K562 (cell line): ENCODE results near the gene CMSS1. TPM values are rescaled to one million over a fixed set of nuclear protein-coding genes. Genes with fewer than 3 reads are reported as not detected.
A peak's percentile ranks its signal among the peaks of the same experiment; 100 is the strongest.

ENCODE experiments used
- ATAC-seq: fragments of 200-7000 bp; cut with Tn5 transposase; 3 replicates; pipeline ENCODE4 v1.9.1; 2020; ENCODE audit warnings: moderate library complexity
- BruUV-seq: library from RNA; stranded (reverse); fragments of 400-500 nt; replicated peaks from 2 replicates; lab custom pipeline; 2021; lab: Mats Ljungman, UMichigan
- CTCF ChIA-PET: fragments of 300-600 bp; formaldehyde crosslinking; extraction: SDS; loops from one replicate; lab custom pipeline; 2021; ENCODE audit warnings: low intra/inter-chr PET ratio; lab: Yijun Ruan, JAX
- POLR2A ChIA-PET: fragments of 300-600, 350-650 bp; sonication (Branson Sonifier 250); formaldehyde crosslinking; extraction: SDS; loops from one replicate; lab custom pipeline; 2021; ENCODE audit warnings: antibody characterized with exemption, inconsistent platforms; lab: Yijun Ruan, JAX
- DNase-seq, 4 experiments: peaks; one replicate each; pipeline versions ENCODE4 v3.0.0 to v3.0.0-alpha.2; 2011 to 2018; ENCODE audit warnings: low spot score in 3 of 4, mixed read lengths in 3 of 4; ENCODE audit errors: extremely low read depth in 1 of 4
- FAIRE-seq: peaks from 2 replicates; lab custom pipeline; 2011; peaks lifted over from hg19 to GRCh38; lab: Jason Lieb, UNC
- H2AFZ ChIP-seq: 2 replicates; pipeline ENCODE4 v1.6.0; 2011; ENCODE audit warnings: low read depth, low read length, control low read depth, inconsistent platforms
- H3K27ac ChIP-seq: fragments of 200-600 bp; 3 replicates; pipeline ENCODE4 v1.8.0; 2011; ENCODE audit warnings: low read depth, mild to moderate bottlenecking, control low read depth, inconsistent platforms, low read length, moderate library complexity, mixed read lengths; ENCODE audit errors: extremely low read depth
- H3K27me3 ChIP-seq, 2 experiments: fragments of 300-600 bp in 1 of 2; 2 replicates in 1 of 2; 3 replicates in 1 of 2; pipeline versions ENCODE4 v1.6.0 to v1.8.0; 2011; ENCODE audit warnings: inconsistent platforms in 2 of 2, low read length in 2 of 2, mild to moderate bottlenecking in 1 of 2, mixed read lengths in 1 of 2, moderate library complexity in 1 of 2; ENCODE audit not compliant: control insufficient read depth in 2 of 2, insufficient read depth in 2 of 2
- H3K36me3 ChIP-seq: fragments of 300-600 bp; 3 replicates; pipeline ENCODE4 v1.8.0; 2011; ENCODE audit warnings: mild to moderate bottlenecking, low read length, inconsistent platforms; ENCODE audit not compliant: control insufficient read depth, insufficient read depth
- H3K4me1 ChIP-seq, 2 experiments: fragments of 200-600 bp in 1 of 2; replicated peaks in 1 of 2; 2 replicates in 1 of 2; 3 replicates in 1 of 2; pipeline versions ENCODE4 v1.5.1 to v1.8.0; 2011; ENCODE audit warnings: inconsistent platforms in 2 of 2, low read length in 2 of 2, mild to moderate bottlenecking in 1 of 2, mixed read lengths in 1 of 2, moderate library complexity in 1 of 2; ENCODE audit not compliant: control insufficient read depth in 2 of 2, insufficient read depth in 2 of 2
- H3K4me2 ChIP-seq: 2 replicates; pipeline ENCODE4 v1.6.1; 2011; ENCODE audit warnings: low read length, control low read depth, inconsistent platforms, mixed read lengths; ENCODE audit not compliant: insufficient read depth
- H3K4me3 ChIP-seq: fragments of 200-600 bp; sonication (generic), shearing (Covaris generic); 2 replicates; pipeline ENCODE4 v1.5.1; 2016; ENCODE audit warnings: control low read depth, inconsistent platforms
- H3K79me2 ChIP-seq: fragments of 200-600 bp; 3 replicates; pipeline ENCODE4 v1.8.0; 2011; ENCODE audit warnings: low read length, inconsistent platforms; ENCODE audit not compliant: control insufficient read depth, insufficient read depth
- H3K9ac ChIP-seq, 2 experiments: 2 replicates each; pipeline versions ENCODE4 v1.6.0 to v1.6.1; 2011; ENCODE audit warnings: low read depth in 2 of 2, low read length in 2 of 2, control low read depth in 1 of 2, inconsistent platforms in 1 of 2, mild to moderate bottlenecking in 1 of 2, mixed read lengths in 1 of 2; ENCODE audit not compliant: insufficient read depth in 1 of 2
- H3K9me1 ChIP-seq: one replicate; pipeline ENCODE4 v1.6.0; 2011; ENCODE audit warnings: inconsistent platforms, mild to moderate bottlenecking, low read length, moderate library complexity; ENCODE audit not compliant: control insufficient read depth, insufficient read depth
- H3K9me3 ChIP-seq: replicated peaks from 2 replicates; pipeline ENCODE4 v1.5.1; 2011; ENCODE audit warnings: low read depth, low read length, inconsistent platforms; ENCODE audit not compliant: control insufficient read depth, insufficient read depth
- H4K20me1 ChIP-seq: replicated peaks from 2 replicates; pipeline ENCODE4 v1.6.1; 2011; ENCODE audit warnings: low read length, inconsistent platforms, mixed read lengths; ENCODE audit not compliant: control insufficient read depth, insufficient read depth
- ATF7 ChIP-seq: fragments of 450-650 bp; IDR thresholded peaks from 2 replicates; pipeline ENCODE4 v1.7.1; 2014; ENCODE audit warnings: mild to moderate bottlenecking, moderate library complexity
- EP400 ChIP-seq: fragments of 450-650 bp; IDR thresholded peaks from 2 replicates; pipeline ENCODE4 v1.6.1; 2017; ENCODE audit warnings: antibody characterized with exemption, mild to moderate bottlenecking, moderate library complexity
- GATA2 ChIP-seq: sonication (generic); formaldehyde crosslinking; IDR thresholded peaks from 2 replicates; pipeline ENCODE4 v1.4.0; 2020; ENCODE audit warnings: mild to moderate bottlenecking, missing genetic modification reagents
- JUND ChIP-seq, 2 experiments: IDR thresholded peaks; 2 replicates in 1 of 2; 3 replicates in 1 of 2; pipeline ENCODE4 v1.6.1; 2011; ENCODE audit warnings: borderline replicate concordance in 2 of 2, low read depth in 2 of 2, low read length in 2 of 2, improper control_type of control experiment in 1 of 2, missing biosample characterization in 1 of 2, missing genetic modification characterization in 1 of 2, missing genetic modification reagents in 1 of 2
- NRF1 ChIP-seq, 2 experiments: fragments of 450-650 bp; IDR thresholded peaks in 1 of 2; conservative IDR thresholded peaks in 1 of 2; 2 replicates each; pipeline ENCODE4 v1.6.1; 2014; ENCODE audit warnings: mild to moderate bottlenecking in 2 of 2
- POLR2A ChIP-seq: fragments of 450-650 bp; conservative IDR thresholded peaks from 2 replicates; pipeline ENCODE4 v1.6.1; 2016
- SPI1 ChIP-seq: IDR thresholded peaks from 2 replicates; pipeline ENCODE4 v1.6.1; 2011; ENCODE audit warnings: low read depth, low read length, control low read depth, borderline replicate concordance
- YBX1 ChIP-seq: fragments of 450-650 bp; IDR thresholded peaks from 2 replicates; pipeline ENCODE4 v1.7.1; 2016; ENCODE audit warnings: mild to moderate bottlenecking
- ZNF217 ChIP-seq: sonication (generic); formaldehyde crosslinking; IDR thresholded peaks from 2 replicates; pipeline ENCODE4 v1.8.0; 2022; ENCODE audit warnings: mild to moderate bottlenecking, missing genetic modification reagents
- ZNF24 ChIP-seq: fragments of 450-650 bp; IDR thresholded peaks from 2 replicates; pipeline ENCODE4 v1.6.1; 2016
- ZNF445 ChIP-seq: fragments of 250-450 bp; sonication (Bioruptor Pico); IDR thresholded peaks from 2 replicates; pipeline ENCODE4 v1.4.0; 2020; ENCODE audit warnings: low read depth, mild to moderate bottlenecking, moderate library complexity
- WGBS: fragments of 100-300 bp; shearing (Covaris generic); methylation state at CpG from one replicate; pipeline ENCODE4 v1.1.6; 2016; ENCODE audit warnings: low coverage, mixed read lengths; ENCODE audit not compliant: insufficient coverage; ENCODE audit errors: missing lambda C conversion rate; 5-methylcytosine and 5-hydroxymethylcytosine counted together
- in situ Hi-C: fragments of 300-500 bp; cut with MboI; formaldehyde crosslinking; loops from 4 replicates; pipeline ENCODE4 v1.15.0; 2018; ENCODE audit warnings: inconsistent platforms, mixed read lengths
- intact Hi-C: fragments of 100-400 bp; cut with micrococcal nuclease; formaldehyde crosslinking; loops from 2 replicates; pipeline ENCODE4 v1.14.2; 2022
- polyA plus RNA-seq, 8 experiments: library from polyadenylated mRNA; depleted of rRNA in 4 of 8; stranded (reverse) in 5 of 8; unstranded in 3 of 8; fragments of >200 nt; fragmentation: Nextera tagmentation in 2 of 8; fragmentation: Illumina TruSeq in 1 of 8; extraction: Ambion mirVana in 2 of 8; extraction: Trizol in 1 of 8; gene quantifications; 2 replicates each; pipeline versions ENCODE4 v1.2.1 to v1.2.3, GENCODE V29; 2011 to 2014; ENCODE audit warnings: inconsistent platforms in 1 of 8, missing spikeins in 1 of 8
- total RNA-seq, 7 experiments: library from RNA; depleted of rRNA in 6 of 7; stranded (reverse); fragments of >200 nt in 6 of 7; fragmentation: Illumina TruSeq in 2 of 7; extraction: Trizol in 2 of 7; gene quantifications; 2 replicates each; pipeline versions ENCODE4 v1.2.1 to v1.2.3, GENCODE V29; 2011 to 2021; ENCODE audit warnings: low replicate concordance in 1 of 7
- TF ChIP-seq, protein P1 (sequence below), 2 experiments: fragments of 450-650 bp in 1 of 2; sonication (generic) in 1 of 2; formaldehyde crosslinking in 1 of 2; IDR thresholded peaks in 1 of 2; conservative IDR thresholded peaks in 1 of 2; 2 replicates each; pipeline versions ENCODE4 v1.6.1 to v1.8.1; 2016 to 2023; ENCODE audit warnings: mild to moderate bottlenecking in 2 of 2, moderate library complexity in 2 of 2, inconsistent platforms in 1 of 2, missing genetic modification reagents in 1 of 2

CMSS1 gene
- total and polyA plus RNA-seq, 9 of the 15 experiments (the other 6 are each of a cell fraction or from before 2014, with no cell fraction given) = 46.9 to 109 (median 72.3) TPM

- H3K4me2 ChIP-seq = no peak overlapping the region
- no peak overlapping the region for H3K27ac ChIP-seq
- FAIRE-seq = no peak
- TF ChIP-seq ZNF445 (CRISPR knock-in tag) = no peak
- TF ChIP-seq SPI1 = peak; percentile 94
- TF ChIP-seq ZNF24 = no peak
- H3K36me3 ChIP-seq = no peaks in the 10 kb centered on the region
- ChIA-PET CTCF (no interaction called here), POLR2A (interaction anchor here (1.4 kb wide), 1 partner anchor 14 kb away, joined by 3 read pairs; no protein-coding TSS in a partner anchor)
- H3K9me1 ChIP-seq = no peaks in the 10 kb centered on the region
- no peak for DNase-seq
- no peak; the same call in 2 of the 3 replicates for ATAC-seq
- no peak overlapping the region for H2AFZ ChIP-seq
- intact Hi-C loops (no loop called here), in situ Hi-C loops (no loop called here)
- H3K4me3 ChIP-seq = no peak overlapping the region
- H4K20me1 ChIP-seq = no peaks in the 10 kb centered on the region
- no peaks in the 10 kb centered on the region for H3K27me3 ChIP-seq
- no peaks in the 10 kb centered on the region for H3K9me3 ChIP-seq
- H3K9ac ChIP-seq = no peak overlapping the region
- BruUV-seq = no TSS peak
- H3K79me2 ChIP-seq = no peaks in the 10 kb centered on the region
- H3K4me1 ChIP-seq = no peaks in the 10 kb centered on the region
Observed at GRCh38 chr3:100044369-100044768, 226.7 kb downstream of the CMSS1 start.

GRCh38 chr3:100045696-100046095 lies 228.0 kb downstream of the CMSS1 start:
- POLR2A ChIA-PET = no interaction called here
- no peak overlapping the region for H3K27ac ChIP-seq
- in situ Hi-C loops = no loop called here

More at GRCh38 chr3:100045696-100046095, 228.0 kb downstream of the CMSS1 start:
- BruUV-seq = no TSS peak
- no peaks in the 10 kb centered on the region for H3K9me1 ChIP-seq
- intact Hi-C loops = no loop called here
- DNase-seq (peak in 1 of 4 experiments; percentile 10), ATAC-seq (no peak), FAIRE-seq (no peak)
- H4K20me1 ChIP-seq = no peaks in the 10 kb centered on the region
- CTCF ChIA-PET = interaction anchor here (0.6 kb wide), 1 partner anchor 669 kb away, joined by 4 read pairs; no protein-coding TSS in a partner anchor
- H3K36me3 ChIP-seq = no peaks in the 10 kb centered on the region
- TF ChIP-seq, protein P1, sequence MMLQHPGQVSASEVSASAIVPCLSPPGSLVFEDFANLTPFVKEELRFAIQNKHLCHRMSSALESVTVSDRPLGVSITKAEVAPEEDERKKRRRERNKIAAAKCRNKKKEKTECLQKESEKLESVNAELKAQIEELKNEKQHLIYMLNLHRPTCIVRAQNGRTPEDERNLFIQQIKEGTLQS (IDR thresholded peaks at IDR 0.05) = peak; percentile 54
- TF ChIP-seq, protein P1 (CRISPR knock-in tag; conservative IDR thresholded peaks at IDR 0.05) = no peak
- TF ChIP-seq EP400 (no peak), GATA2 (CRISPR knock-in tag) (no peak), JUND (IDR thresholded peaks at IDR 0.05; ENCODE audit: borderline replicate concordance, low read depth, low read length) (peak; percentile 25; the same call in 1 of the 2 replicates), JUND (tag; IDR thresholded peaks at IDR 0.05; ENCODE audit: borderline replicate concordance, low read depth, low read length) (no peak), ZNF217 (CRISPR knock-in tag) (no peak), NRF1 (conservative IDR thresholded peaks at IDR 0.05 in 1 of 2, IDR thresholded peaks at IDR 0.05 in 1 of 2) (peak; percentile 13 to 39; a peak in 1 of 4 replicates), POLR2A (no peak), YBX1 (no peak), ATF7 (peak; percentile 41)
- H3K4me3 ChIP-seq = no peak overlapping the region
- WGBS = 51% methylated on average over 2 of the region's 3 CpGs
- no peaks in the 10 kb centered on the region for H3K79me2 ChIP-seq
- no peak overlapping the region for H3K4me2 ChIP-seq
- H2AFZ ChIP-seq = no peak overlapping the region
- H3K27me3 ChIP-seq = no peaks in the 10 kb centered on the region
- H3K9ac ChIP-seq = no peak overlapping the region
- H3K4me1 ChIP-seq = no peaks in the 10 kb centered on the region
- H3K9me3 ChIP-seq = no peaks in the 10 kb centered on the region
